Fibroblast of skin of right quadriceps (primary cell): ENCODE data around the gene DOCK1.

Experiments used
- DNase-seq: peaks from one replicate; pipeline ENCODE4 v3.0.0-alpha.2; 2013

Gene DOCK1

GRCh38 chr10:127331696-127332095, 426.5 kb downstream of the DOCK1 start:
- DNase-seq, result no peak

GRCh38 chr10:127332631-127333030, 427.4 kb downstream of the DOCK1 start:
- peak; percentile 18 for DNase-seq

DNA sequence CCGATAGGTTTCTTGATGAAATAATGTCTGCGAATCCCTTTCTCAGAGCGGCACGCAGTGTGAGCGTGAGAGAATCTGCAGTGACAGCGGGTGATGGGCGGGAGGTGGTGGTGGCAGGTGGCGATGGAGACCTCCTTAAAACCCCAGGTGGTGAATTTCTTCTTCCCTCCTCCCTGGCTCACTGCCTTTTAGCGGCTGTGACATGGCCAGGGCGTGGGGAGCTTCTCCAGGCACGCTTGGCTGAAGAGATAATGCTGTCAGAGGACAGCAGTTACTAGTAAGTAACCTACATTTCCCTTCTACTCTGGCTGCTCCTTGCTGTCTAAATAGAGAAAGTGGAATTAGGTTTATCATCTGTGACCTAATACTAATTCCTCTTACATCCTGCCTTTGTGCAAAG, 432.6 kb downstream of the DOCK1 start:
- DNase-seq, result no peak

GRCh38 chr10:127338399-127339110, 433.3 kb downstream of the DOCK1 start:
- DNase-seq, result peak; percentile 71

GRCh38 chr10:127343821-127344220, 438.6 kb downstream of the DOCK1 start:
- DNase-seq, result peak; percentile 16

GRCh38 chr10:127344346-127344745, 439.1 kb downstream of the DOCK1 start:
- no peak for DNase-seq

DNA sequence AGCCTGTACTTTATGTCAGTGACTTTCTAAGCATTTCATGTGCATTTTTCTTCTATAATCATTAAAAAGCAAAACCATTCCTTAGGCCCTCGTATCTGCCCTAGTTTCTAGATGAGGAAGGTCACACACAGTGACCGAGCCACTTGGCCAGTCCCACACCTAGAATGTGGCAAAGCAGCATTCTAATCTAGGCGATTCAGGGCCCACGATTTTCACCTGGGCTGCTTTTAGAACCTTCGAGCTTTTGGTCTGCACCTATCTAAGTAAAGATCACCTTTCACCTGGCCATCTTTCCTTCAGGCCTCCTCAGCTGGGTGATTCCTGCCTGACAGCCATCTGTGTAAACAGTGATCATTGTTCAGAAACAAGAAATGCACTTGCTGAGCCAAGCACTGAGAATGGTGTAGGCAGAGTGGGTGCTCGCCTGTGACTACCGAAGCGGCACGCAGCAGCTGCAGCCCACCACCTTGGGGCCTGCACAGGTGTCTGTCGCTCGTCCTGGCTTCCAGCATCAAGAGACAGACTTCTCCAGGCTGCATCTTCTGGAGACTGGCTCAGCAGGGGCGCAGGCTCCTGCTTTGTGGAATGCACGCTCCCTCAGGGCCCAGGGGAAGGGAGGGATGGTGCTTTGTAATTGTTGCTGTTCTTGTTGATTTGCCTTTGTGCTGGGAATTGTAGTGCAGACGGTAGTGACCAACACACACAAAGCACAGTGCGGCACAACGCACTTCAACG, 440.2 kb downstream of the DOCK1 start:
- DNase-seq, result no peak

DNA sequence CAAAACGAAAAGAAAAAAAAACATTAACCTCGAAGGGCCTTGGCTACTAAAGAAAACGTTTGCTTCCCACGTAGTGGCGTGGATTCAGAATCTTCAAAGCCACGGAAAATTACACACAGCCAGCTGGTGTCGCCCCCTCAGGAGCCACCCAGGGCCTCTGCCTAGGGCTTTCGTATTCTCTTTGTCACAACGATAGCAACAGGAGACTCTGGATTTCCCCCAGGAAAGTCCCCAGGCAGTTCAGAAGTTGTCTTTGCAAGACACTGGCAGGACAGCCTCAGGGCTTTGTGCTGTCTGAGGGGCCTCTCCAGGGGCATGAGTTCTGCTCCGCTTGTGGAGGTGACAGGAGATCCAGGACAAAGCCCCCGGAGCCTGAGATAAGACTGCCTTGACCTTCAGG, 441.4 kb downstream of the DOCK1 start:
- no peak for DNase-seq

DNA sequence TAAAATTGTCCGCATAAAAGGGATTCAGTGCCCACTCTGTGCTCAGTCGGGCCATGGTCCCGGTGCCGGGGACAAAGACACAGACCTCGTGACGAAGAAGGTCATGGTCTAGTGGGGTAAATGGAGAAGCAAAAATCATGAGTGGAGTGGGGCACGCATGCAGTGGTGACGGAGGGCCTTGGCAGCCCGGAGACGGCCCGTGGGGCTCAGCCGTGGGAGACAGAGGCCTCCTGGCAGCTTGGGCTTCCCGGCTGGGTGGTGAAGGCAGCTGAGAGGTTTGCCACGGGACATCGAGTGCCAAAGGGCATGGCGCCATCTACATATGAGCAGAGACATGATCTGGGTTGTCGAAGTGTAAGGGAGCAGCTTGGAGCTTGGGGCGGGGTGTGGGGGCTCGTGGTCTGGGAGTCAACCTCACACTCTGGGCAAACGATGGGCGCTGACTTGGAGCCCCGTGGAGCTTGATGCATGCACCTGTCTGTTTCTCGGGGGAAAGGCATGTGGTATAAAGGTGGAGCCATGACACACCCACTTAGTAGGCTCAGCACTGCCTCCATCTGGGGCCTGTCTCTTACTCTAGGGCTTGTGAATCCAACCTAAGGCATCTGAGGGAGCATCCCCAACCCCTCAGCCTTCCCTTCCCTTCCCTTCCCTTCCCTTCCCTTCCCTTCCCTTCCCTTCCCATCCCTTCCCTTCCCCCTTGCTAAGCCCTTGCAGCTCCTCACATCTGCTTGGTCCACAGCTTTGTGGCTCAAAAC, 442.2 kb downstream of the DOCK1 start:
- DNase-seq, result no peak

DNA sequence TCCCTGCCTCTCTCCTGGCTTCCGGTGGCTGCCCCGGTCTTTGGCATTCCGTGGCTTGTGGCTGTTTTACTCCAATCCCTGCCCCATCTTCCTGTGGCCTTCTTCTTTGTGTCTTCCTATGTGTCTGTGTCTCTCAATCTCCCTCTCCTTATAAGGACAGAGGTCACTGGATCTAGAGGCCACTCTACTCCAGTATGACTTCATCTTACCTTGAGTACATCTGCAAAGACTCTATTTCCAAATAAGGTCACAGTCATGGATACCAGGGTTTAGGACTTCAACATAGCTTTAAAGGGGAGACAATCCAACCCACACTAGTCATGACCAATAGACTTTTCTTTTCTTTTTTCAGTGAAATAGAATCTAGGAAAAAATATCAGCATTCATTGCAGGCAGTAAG, 444.5 kb downstream of the DOCK1 start:
- DNase-seq, result peak; percentile 53

DNA sequence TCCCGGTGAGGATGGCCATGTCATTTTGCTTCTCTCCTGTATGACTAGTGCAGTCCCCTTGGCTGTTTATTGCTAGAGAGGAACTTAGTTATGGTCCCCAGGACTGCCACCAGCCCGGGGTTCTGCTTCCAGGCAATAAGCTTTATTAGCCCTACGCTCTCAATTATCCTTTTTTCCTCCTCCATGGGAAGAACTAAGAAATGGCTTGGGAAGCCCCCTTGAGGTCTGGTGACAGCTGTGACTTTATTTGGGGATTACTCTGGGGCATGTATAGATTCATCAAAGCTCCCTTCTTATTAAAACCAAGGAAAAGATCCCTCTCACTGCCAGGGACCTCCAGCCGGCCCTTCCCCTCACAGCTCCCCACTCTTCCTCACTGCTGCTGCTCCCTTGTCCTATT, 446.3 kb downstream of the DOCK1 start:
- no peak for DNase-seq

- DNase-seq, result no peak
Observed at GRCh38 chr10:127353544-127353943, 448.3 kb downstream of the DOCK1 start.

GRCh38 chr10:127354255-127354654, 449.0 kb downstream of the DOCK1 start:
- no peak for DNase-seq

DNA sequence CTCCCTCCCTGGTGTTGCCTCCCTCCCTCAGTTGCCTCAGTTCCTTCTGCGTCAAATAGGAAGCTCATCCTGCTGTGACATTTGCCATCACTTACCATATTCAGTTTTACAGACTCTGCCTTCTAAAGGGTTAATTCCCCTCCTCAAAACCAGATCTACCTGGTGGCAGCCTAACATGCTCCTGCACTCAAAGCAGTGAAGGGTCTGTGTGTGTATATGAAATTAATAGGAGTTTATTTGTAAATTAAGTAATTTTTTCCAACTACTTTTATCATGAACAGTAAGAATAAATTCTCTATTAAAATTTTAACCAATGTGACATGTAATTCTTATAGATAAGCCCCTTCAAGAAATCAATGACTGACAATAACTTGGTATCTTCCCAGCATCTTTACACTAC, 449.8 kb downstream of the DOCK1 start:
- DNase-seq, result no peak

DNA sequence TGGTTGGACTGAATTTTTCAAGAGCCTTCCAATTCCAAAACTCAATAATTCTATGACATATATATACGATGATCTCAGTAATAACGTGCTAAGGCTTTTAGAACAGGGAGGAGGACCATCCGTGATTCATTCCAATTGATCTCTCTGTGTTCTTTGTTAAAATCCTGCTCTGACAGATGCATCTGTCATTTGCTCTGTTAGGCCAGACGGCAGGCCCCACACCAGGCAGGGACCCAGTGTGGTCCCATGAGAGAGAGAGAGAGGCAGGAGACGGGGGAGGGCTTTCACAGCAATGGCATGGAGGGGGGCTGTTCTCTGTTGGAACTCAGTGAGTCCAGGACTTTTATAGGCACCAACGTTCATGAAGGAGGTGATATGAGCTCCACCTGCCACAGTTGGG, 451.1 kb downstream of the DOCK1 start:
- no peak for DNase-seq

DNA sequence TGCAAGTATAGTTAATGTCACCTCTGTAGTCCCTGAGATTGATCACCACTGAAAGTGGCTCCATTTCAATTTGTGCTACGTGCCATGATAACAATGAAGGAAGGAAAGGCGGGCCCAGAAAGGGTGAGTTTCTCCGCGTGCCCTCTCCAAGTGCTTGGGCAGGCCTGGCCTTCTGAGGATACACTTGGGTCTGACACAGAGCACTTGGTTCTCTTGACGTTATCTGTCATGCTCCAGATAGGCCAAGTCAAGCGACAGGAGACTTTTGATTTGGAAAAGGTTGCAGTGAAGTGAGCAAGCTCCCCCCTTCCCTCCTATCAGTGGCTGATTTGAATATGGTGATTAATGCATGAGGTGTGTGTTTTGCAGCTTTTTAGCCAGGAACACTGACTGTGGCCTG, 452.0 kb downstream of the DOCK1 start:
- no peak for DNase-seq

DNA sequence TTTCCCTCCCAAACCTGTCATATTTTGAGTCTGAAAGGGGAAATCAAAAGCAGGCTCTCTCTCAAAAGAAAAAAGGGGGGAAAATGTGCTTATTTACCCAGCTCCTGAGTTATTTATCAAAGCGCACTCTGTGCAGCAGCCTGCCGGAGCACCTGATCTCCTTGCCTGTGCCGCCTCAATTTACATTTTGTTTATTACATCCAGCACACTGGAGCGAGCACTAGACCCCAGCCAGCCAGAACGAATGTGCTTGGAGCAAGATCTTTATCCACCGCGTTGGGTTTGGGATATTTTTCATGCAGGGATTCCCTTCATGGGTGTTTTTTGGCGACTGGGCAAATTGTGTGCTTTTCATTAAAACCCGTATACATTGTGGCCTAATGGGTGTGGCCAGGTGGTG, 453.1 kb downstream of the DOCK1 start:
- no peak for DNase-seq

DNA sequence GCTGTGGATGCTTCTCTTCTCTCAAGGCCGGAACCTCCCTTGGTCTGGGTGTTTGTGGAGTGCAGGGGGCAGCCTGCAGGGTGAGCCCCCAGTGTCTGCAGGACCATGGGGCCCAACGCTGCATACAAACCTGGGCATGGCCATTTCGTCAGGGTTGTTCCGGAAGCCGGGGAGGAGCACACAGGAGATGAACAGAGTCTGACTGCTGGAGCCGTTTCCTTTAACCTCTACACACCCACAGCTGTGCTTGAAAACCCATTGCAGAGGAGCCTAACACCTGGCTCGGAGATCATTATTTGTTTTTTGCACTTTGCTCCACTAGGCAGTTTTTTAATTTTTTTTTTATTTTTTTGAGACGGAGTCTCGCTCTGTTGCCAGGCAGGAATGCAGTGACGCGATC, 458.8 kb downstream of the DOCK1 start:
- no peak for DNase-seq

- DNase-seq, result no peak
Observed at GRCh38 chr10:127368101-127368500, 462.9 kb downstream of the DOCK1 start.

DNA sequence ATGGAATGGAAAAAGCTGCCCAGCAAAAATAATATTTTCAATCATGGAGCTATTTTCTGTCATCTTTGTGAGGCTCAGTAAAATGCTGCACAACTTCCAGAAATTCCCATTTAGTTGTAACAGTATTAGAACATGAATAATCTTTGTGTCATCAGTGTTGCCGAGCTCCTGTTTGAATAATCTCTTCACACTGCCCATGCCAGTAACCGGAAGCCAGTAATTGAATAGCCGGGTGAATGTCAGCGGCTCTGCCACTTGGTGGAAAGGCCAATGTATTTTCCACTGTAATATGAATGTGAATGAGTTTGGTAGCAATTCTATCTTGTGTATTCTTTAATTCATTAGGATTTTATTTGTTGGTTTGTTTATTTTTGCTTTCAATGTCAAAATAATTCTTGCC, 463.7 kb downstream of the DOCK1 start:
- no peak for DNase-seq

- no peak for DNase-seq
Observed at GRCh38 chr10:127370601-127371000, 465.4 kb downstream of the DOCK1 start.

DNA sequence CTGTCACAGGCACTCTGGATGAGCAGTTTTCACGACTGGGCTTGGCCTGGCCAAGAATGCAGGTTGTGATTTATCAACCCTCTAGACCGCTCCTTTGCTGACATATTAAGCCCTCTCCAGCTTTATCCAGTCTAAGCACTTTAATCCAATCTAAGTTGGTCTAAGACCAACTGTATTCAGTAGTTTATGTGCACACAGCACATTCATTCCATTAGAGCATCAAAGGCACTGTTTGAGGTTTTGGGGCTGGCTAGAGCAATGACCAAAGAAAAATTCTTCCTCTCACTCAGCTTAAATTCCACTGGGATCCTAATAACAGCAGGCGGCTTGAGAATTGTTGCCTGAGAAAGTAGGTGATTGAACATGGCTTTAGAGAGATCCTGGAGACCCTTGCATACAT, 467.1 kb downstream of the DOCK1 start:
- DNase-seq, result no peak

DNA sequence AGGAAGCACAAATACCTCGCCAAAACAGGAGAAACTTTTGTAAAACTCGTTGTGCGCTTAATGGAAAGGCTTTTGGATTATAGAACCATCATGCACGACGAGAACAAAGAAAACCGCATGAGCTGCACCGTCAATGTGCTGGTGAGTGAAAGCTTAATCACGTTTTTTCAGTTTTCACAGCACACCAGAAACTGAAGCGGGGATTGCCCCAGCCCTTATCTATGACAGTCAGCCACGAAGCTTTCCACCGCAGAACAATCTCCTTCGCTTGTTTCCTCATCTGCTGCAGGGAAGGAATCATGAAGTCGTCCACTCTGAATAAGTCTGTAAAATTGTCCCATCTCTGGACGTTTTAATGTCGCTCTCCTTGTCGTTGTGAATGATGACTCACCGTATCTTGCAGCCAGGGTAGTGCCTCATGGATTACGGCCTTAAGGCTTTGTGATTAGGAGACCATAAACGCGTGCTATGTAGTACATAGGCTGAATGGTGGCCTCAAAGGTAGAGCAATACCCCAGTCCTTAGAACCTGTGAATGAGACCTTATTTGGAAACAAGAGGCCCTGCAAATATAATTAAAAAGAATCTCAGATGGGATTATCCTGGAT, 468.9 kb downstream of the DOCK1 start:
- DNase-seq, result no peak

GRCh38 chr10:127374901-127375300, 469.7 kb downstream of the DOCK1 start:
- DNase-seq, result peak; percentile 6
